B cell (primary cell): ENCODE data around the gene XPNPEP2. TPM values are rescaled to one million over a fixed set of nuclear protein-coding genes. Genes with fewer than 3 reads are reported as not detected.

Experiments
- ATAC-seq: fragments of 200-7000 bp; cut with Tn5 transposase; one replicate; pipeline ENCODE4 v1.10.0; 2021; ENCODE audit warnings: low read depth, mild to moderate bottlenecking, moderate number of reproducible peaks, moderate library complexity
- CTCF ChIA-PET: fragments of 350-600 bp; sonication (Branson Sonifier 250); formaldehyde crosslinking; loops from one replicate; lab custom pipeline; 2021; ENCODE audit warnings: antibody characterized with exemption, inconsistent platforms; lab: Charles Lee
- POLR2A ChIA-PET: fragments of 350-600 bp; sonication (Branson Sonifier 250); formaldehyde crosslinking; loops from one replicate; lab custom pipeline; 2021; ENCODE audit warnings: antibody characterized with exemption; lab: Charles Lee
- DNase-seq: peaks from one replicate; pipeline ENCODE4 v3.0.0; 2013
- H2AFZ ChIP-seq: 2 replicates; pipeline ENCODE4 v1.6.1; 2012; ENCODE audit warnings: mild to moderate bottlenecking, low read depth, low read length; ENCODE audit not compliant: insufficient read depth, poor library complexity, severe bottlenecking
- H3K27ac ChIP-seq, 2 donors: 1 replicate in 1 of 2; 2 replicates in 1 of 2; pipeline ENCODE4 v1.5.1; 2012 to 2013; ENCODE audit warnings: low read length in 2 of 2, mild to moderate bottlenecking in 2 of 2, moderate library complexity in 1 of 2
- H3K27me3 ChIP-seq, 4 experiments: fragments of 200-600 bp in 1 of 4; sonication (generic) in 1 of 4; replicated peaks in 1 of 4; 1 replicate in 2 of 4; 2 replicates in 2 of 4; pipeline versions ENCODE4 v1.6.1 to v1.7.0; 2013 to 2016; ENCODE audit warnings: low read length in 3 of 4, mild to moderate bottlenecking in 2 of 4, mixed read lengths in 1 of 4, moderate library complexity in 1 of 4; ENCODE audit not compliant: insufficient read depth in 4 of 4, control insufficient read depth in 3 of 4; ENCODE audit errors: control extremely low read depth in 1 of 4
- H3K36me3 ChIP-seq, 2 experiments: replicated peaks in 1 of 2; 1 replicate in 1 of 2; 2 replicates in 1 of 2; pipeline versions ENCODE4 v1.6.1 to v1.7.1; 2013; ENCODE audit warnings: low read length in 1 of 2; ENCODE audit not compliant: insufficient read depth in 2 of 2, control insufficient read depth in 1 of 2; ENCODE audit errors: control extremely low read depth in 1 of 2, extremely low read depth in 1 of 2
- H3K4me1 ChIP-seq, 2 donors: fragments of 200-600 bp in 1 of 2; sonication (generic) in 1 of 2; 1 replicate in 1 of 2; 2 replicates in 1 of 2; pipeline versions ENCODE4 v1.5.1 to v1.6.1; 2013 to 2017; ENCODE audit warnings: low read length in 2 of 2; ENCODE audit not compliant: control insufficient read depth in 2 of 2, insufficient read depth in 2 of 2
- H3K4me2 ChIP-seq: replicated peaks from 2 replicates; pipeline ENCODE3; 2012; ENCODE audit warnings: mild to moderate bottlenecking, low read depth, low read length; ENCODE audit not compliant: poor library complexity, severe bottlenecking
- H3K4me3 ChIP-seq, 5 experiments: fragments of 200-600 bp in 1 of 5; sonication (generic) in 1 of 5; 1 replicate in 3 of 5; 2 replicates in 2 of 5; pipeline versions ENCODE4 v1.5.1 to v1.7.0; 2011 to 2016; ENCODE audit warnings: low read length in 4 of 5, mild to moderate bottlenecking in 4 of 5, low read depth in 2 of 5, control low read depth in 1 of 5, moderate library complexity in 1 of 5; ENCODE audit not compliant: insufficient read depth in 1 of 5; ENCODE audit errors: control extremely low read depth in 1 of 5, extremely low read depth in 1 of 5
- H3K79me2 ChIP-seq: fragments of 200-600 bp; sonication (generic); one replicate; pipeline ENCODE4 v1.6.0; 2016; ENCODE audit warnings: low read length; ENCODE audit not compliant: control insufficient read depth, insufficient read depth
- H3K9ac ChIP-seq: fragments of 200-600 bp; sonication (generic); 2 replicates; pipeline ENCODE4 v1.6.1; 2017; ENCODE audit warnings: mild to moderate bottlenecking, low read length, moderate library complexity
- H3K9me3 ChIP-seq, 3 donors: one replicate each; pipeline versions ENCODE4 v1.6.1 to v1.7.1; 2013; ENCODE audit warnings: low read length in 2 of 3; ENCODE audit not compliant: control insufficient read depth in 2 of 3, insufficient read depth in 1 of 3; ENCODE audit errors: control extremely low read depth in 1 of 3
- H4K20me1 ChIP-seq: 2 replicates; pipeline ENCODE4 v1.6.0; 2012; ENCODE audit warnings: mild to moderate bottlenecking, low read length; ENCODE audit not compliant: insufficient read depth, control insufficient read depth, poor library complexity, severe bottlenecking
- H3K27ac Mint-ChIP-seq: one replicate; pipeline ENCODE4 v1.8.0; 2021; ENCODE audit warnings: mixed read lengths
- H3K27me3 Mint-ChIP-seq: one replicate; pipeline ENCODE4 v1.8.0; 2021; ENCODE audit warnings: mixed read lengths
- H3K4me1 Mint-ChIP-seq: one replicate; pipeline ENCODE4 v1.8.0; 2021; ENCODE audit warnings: mixed read lengths
- H3K4me3 Mint-ChIP-seq: one replicate; pipeline ENCODE4 v1.8.0; 2021; ENCODE audit warnings: mixed read lengths
- H3K9me3 Mint-ChIP-seq: one replicate; pipeline ENCODE4 v1.8.0; 2022; ENCODE audit warnings: mixed read lengths; ENCODE audit not compliant: insufficient read depth
- EZH2 ChIP-seq: IDR thresholded peaks from 2 replicates; pipeline ENCODE4 v1.6.1; 2012; ENCODE audit warnings: borderline replicate concordance, low read depth, mild to moderate bottlenecking, moderate library complexity, low read length; ENCODE audit not compliant: insufficient read depth, poor library complexity, severe bottlenecking
- WGBS: methylation state at CpG from one replicate; pipeline ENCODE4 v1.1.5; 2013; ENCODE audit warnings: missing lambda C conversion rate; ENCODE audit not compliant: insufficient coverage; 5-methylcytosine and 5-hydroxymethylcytosine counted together
- intact Hi-C: fragments of 100-400 bp; cut with micrococcal nuclease; formaldehyde crosslinking; loops from one replicate; pipeline ENCODE4 v1.10.0; 2022
- polyA plus RNA-seq: library from polyadenylated mRNA; depleted of rRNA; stranded (reverse); fragments of >200 nt; gene quantifications from 2 replicates; pipeline ENCODE4 v1.2.3, GENCODE V29; 2012
- total RNA-seq, 2 donors: library from RNA; stranded (reverse); fragments of 120-200 nt in 1 of 2; gene quantifications; 1 replicate in 1 of 2; 2 replicates in 1 of 2; pipeline versions ENCODE4 v1.2.3 to v1.2.4, GENCODE V29; 2013 to 2022
- TF ChIP-seq, protein P1 (sequence below): fragments of 200-600 bp; IDR thresholded peaks from one replicate; pipeline ENCODE4 v1.8.0; 2022; ENCODE audit warnings: antibody characterized with exemption, mild to moderate bottlenecking

XPNPEP2 gene
- total and polyA plus RNA-seq, 2 donors (not counting 1 experiment from before 2014, with no cell fraction given) = 0.31 TPM; not detected in 1

GRCh38 chrX:129791336-129791735 is 52.6 kb downstream of the XPNPEP2 start:
- POLR2A ChIA-PET = no interaction called here
- Mint-ChIP-seq H3K27me3 (no peaks in the 10 kb centered on the region), H3K9me3 (no peaks in the 10 kb centered on the region), H3K4me3 (no peak overlapping the region), H3K27ac (no peak overlapping the region), H3K4me1 (peaks cover 17% of the 10 kb centered on the region)
- Histone ChIP-seq H3K79me2 (peaks cover 26% of the 10 kb centered on the region), H3K36me3 (peaks cover 0 to 87% of the 10 kb centered on the region in 2 experiments), H3K27ac (no peak overlapping the region), H3K27me3 (no peaks in the 10 kb centered on the region), H3K4me1 (peaks cover 16 to 20% of the 10 kb centered on the region in 2 donors), H3K4me2 (no peak overlapping the region), H4K20me1 (peaks cover 91% of the 10 kb centered on the region), H3K9ac (no peak overlapping the region), H2AFZ (no peak overlapping the region), H3K9me3 (no peaks in the 10 kb centered on the region), H3K4me3 (no peak overlapping the region)
- no peak for ATAC-seq
- CTCF ChIA-PET = interaction anchor here (0.9 kb wide), 1 partner anchor 35 kb away, joined by 5 read pairs; no protein-coding TSS in a partner anchor
- 93% methylated on average over 3 of the region's 8 CpGs for whole genome bisulfite sequencing
- TF ChIP-seq, protein P1, sequence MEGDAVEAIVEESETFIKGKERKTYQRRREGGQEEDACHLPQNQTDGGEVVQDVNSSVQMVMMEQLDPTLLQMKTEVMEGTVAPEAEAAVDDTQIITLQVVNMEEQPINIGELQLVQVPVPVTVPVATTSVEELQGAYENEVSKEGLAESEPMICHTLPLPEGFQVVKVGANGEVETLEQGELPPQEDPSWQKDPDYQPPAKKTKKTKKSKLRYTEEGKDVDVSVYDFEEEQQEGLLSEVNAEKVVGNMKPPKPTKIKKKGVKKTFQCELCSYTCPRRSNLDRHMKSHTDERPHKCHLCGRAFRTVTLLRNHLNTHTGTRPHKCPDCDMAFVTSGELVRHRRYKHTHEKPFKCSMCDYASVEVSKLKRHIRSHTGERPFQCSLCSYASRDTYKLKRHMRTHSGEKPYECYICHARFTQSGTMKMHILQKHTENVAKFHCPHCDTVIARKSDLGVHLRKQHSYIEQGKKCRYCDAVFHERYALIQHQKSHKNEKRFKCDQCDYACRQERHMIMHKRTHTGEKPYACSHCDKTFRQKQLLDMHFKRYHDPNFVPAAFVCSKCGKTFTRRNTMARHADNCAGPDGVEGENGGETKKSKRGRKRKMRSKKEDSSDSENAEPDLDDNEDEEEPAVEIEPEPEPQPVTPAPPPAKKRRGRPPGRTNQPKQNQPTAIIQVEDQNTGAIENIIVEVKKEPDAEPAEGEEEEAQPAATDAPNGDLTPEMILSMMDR = no peak
- DNase-seq = no peak
- intact Hi-C loops = no loop called here

GRCh38 chrX:129791961-129792570 is 53.3 kb downstream of the XPNPEP2 start:
- TF ChIP-seq, protein P1 = no peak
- TF ChIP-seq EZH2 = no peak
- no peak overlapping the region for H3K4me3 ChIP-seq
- Mint-ChIP-seq H3K27me3 (no peaks in the 10 kb centered on the region), H3K27ac (no peak overlapping the region), H3K4me1 (peaks cover 13% of the 10 kb centered on the region), H3K4me3 (no peak overlapping the region), H3K9me3 (no peaks in the 10 kb centered on the region)
- intact Hi-C loops = no loop called here
- H3K9me3 ChIP-seq = no peaks in the 10 kb centered on the region
- peaks cover 22% of the 10 kb centered on the region for H3K79me2 ChIP-seq
- ATAC-seq (no peak), DNase-seq (no peak)
- H4K20me1 ChIP-seq = peaks cover 88% of the 10 kb centered on the region
- H3K27ac ChIP-seq = no peak overlapping the region
- CTCF ChIA-PET = interaction anchor here (1.0 to 1.7 kb wide), 5 partner anchors 18 to 114 kb away, joined by 3 to 7 read pairs (median 3); no protein-coding TSS in a partner anchor
- 88% methylated on average over 7 of the region's 11 CpGs for WGBS
- peaks cover 0 to 93% of the 10 kb centered on the region in 2 experiments for H3K36me3 ChIP-seq
- POLR2A ChIA-PET = interaction anchor here (1.1 to 1.4 kb wide), 2 partner anchors 11 to 36 kb away, joined by 3 read pairs; no protein-coding TSS in a partner anchor
- H3K4me2 ChIP-seq = no peak overlapping the region
- H3K27me3 ChIP-seq = no peaks in the 10 kb centered on the region
- H3K4me1 ChIP-seq = peaks cover 12 to 13% of the 10 kb centered on the region in 2 donors
- H3K9ac ChIP-seq = no peak overlapping the region
- H2AFZ ChIP-seq = no peak overlapping the region
